Muscle of leg (tissue), 11 donors: ENCODE measurements around the gene TCOF1. TPM values are rescaled to one million over a fixed set of nuclear protein-coding genes. Genes with fewer than 3 reads are reported as not detected.

Experiments
- DNase-seq: peaks from one replicate; pipeline ENCODE4 v3.0.0; 2013
- H3K27ac ChIP-seq: one replicate; pipeline ENCODE4 v1.5.1; 2013; ENCODE audit warnings: mild to moderate bottlenecking, low read length, control low read depth
- H3K27me3 ChIP-seq: one replicate; pipeline ENCODE4 v1.6.1; 2013; ENCODE audit warnings: low read length; ENCODE audit not compliant: control insufficient read depth, insufficient read depth
- H3K36me3 ChIP-seq: one replicate; pipeline ENCODE4 v1.6.1; 2013; ENCODE audit warnings: low read length; ENCODE audit not compliant: control insufficient read depth, insufficient read depth
- H3K4me1 ChIP-seq: one replicate; pipeline ENCODE4 v1.6.1; 2013; ENCODE audit warnings: low read length; ENCODE audit not compliant: control insufficient read depth, insufficient read depth
- H3K4me3 ChIP-seq: one replicate; pipeline ENCODE4 v1.5.1; 2013; ENCODE audit warnings: low read length, control low read depth
- H3K9me3 ChIP-seq: replicated peaks from 2 replicates; pipeline ENCODE4 v1.6.1; 2013; ENCODE audit warnings: low read depth, low read length; ENCODE audit not compliant: control insufficient read depth
- WGBS: methylation state at CpG from one replicate; pipeline ENCODE4 v1.1.5; 2013; ENCODE audit warnings: missing lambda C conversion rate; ENCODE audit not compliant: insufficient coverage; 5-methylcytosine and 5-hydroxymethylcytosine counted together
- polyA plus RNA-seq, 8 donors: library from polyadenylated mRNA; unstranded; fragments of 120-200 nt; gene quantifications; one replicate each; pipeline versions ENCODE4 v1.2.1 to v1.2.3, GENCODE V29; 2013; ENCODE audit warnings: inconsistent platforms in 1 of 8, low replicate concordance in 1 of 8; ENCODE audit not compliant: insufficient read length in 8 of 8, insufficient read depth in 1 of 8
- total RNA-seq: library from RNA; stranded (reverse); fragments of 120-200 nt; gene quantifications from one replicate; pipeline ENCODE4 v1.2.4, GENCODE V29; 2013

The TCOF1 gene
- total and polyA plus RNA-seq, 9 donors: 12.6 to 26.1 (median 22.5) TPM

GRCh38 chr5:150322202-150322601 is 35.3 kb upstream of the TCOF1 start:
- Histone ChIP-seq H3K9me3 (no peaks in the 10 kb centered on the region), H3K27me3 (no peaks in the 10 kb centered on the region), H3K36me3 (no peaks in the 10 kb centered on the region), H3K4me1 (peaks cover 16% of the 10 kb centered on the region), H3K27ac (no peak overlapping the region), H3K4me3 (no peak overlapping the region)
- no peak for DNase-seq

DNA sequence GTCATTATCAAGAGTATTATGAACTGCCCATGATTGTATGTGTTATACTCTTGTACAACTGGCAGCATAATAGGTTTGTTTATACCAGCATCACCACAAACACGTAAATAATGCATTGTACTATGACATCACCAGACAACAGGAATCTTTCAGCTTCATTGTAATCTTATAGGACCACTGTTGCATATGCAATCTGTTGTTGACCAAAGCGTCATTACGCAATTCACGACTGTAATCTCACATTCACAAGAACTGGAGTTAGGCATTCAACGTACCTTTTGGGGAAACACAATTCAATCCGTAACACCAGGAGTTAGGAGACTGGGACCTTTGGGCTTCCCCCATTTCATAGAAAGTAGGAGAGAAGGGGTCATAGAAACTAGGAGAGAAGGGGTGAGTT is 34.4 kb upstream of the TCOF1 start:
- Histone ChIP-seq H3K27ac (no peak overlapping the region), H3K36me3 (no peaks in the 10 kb centered on the region), H3K4me1 (peaks cover 16% of the 10 kb centered on the region), H3K27me3 (no peaks in the 10 kb centered on the region), H3K4me3 (no peak overlapping the region), H3K9me3 (no peaks in the 10 kb centered on the region)
- DNase-seq: no peak
- no CpG with 5 or more reads among the region's 6 CpGs for WGBS

- 83% methylated on average over 6 of the region's 8 CpGs for WGBS
- Histone ChIP-seq H3K27ac (no peak overlapping the region), H3K36me3 (no peaks in the 10 kb centered on the region), H3K4me1 (peaks cover 15% of the 10 kb centered on the region), H3K9me3 (no peaks in the 10 kb centered on the region), H3K4me3 (no peak overlapping the region), H3K27me3 (no peaks in the 10 kb centered on the region)
- DNase-seq: no peak
These were observed 33.7 kb upstream of the TCOF1 start for GRCh38 chr5:150323819-150324218.

DNA sequence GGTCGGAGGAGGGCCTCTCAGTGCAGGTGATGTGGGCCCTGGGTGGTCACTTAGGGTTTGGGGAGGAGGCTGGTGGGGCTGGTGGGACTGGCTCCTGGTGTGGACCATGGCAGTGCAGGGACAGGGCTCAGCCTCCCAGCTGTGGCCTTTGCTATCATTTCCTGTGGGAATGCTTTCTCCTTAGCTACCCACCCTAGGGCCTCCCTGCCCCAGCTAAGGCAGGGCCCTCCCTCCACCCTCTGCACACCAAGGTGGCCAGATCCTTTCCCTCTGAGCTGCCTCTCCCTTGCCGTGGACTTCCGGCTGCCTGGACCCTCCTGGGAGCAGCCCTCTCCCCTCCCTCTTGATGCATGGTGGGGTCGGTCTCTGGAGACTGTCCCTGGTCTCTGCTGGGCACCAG is 32.1 kb upstream of the TCOF1 start:
- H3K36me3 ChIP-seq: no peaks in the 10 kb centered on the region
- WGBS: 69% methylated on average over 4 of the region's 4 CpGs
- no peak for DNase-seq
- no peaks in the 10 kb centered on the region for H3K27me3 ChIP-seq
- no peak overlapping the region for H3K27ac ChIP-seq
- peaks cover 3% of the 10 kb centered on the region for H3K4me1 ChIP-seq
- no peak overlapping the region for H3K4me3 ChIP-seq
- no peaks in the 10 kb centered on the region for H3K9me3 ChIP-seq

DNA sequence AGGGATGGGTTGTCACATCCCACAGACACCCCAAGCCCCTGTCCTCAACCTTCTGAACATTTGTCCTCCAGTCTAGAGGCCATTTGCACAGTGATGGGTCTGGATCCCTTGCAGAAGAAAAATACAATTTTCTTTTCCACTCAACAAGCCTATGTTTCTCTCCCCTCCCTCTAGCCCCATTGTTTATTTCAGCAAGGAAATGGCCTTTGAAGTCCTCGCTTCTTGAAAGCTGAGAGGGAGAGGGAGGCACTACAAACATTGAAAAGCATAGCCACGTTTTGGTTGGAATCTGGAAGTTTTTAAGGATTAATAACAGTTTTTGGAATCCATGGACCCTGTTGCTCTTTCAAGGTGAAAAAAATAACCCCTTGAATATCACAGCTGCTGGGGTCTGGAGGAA is 30.8 kb upstream of the TCOF1 start:
- no peak overlapping the region for H3K27ac ChIP-seq
- no peaks in the 10 kb centered on the region for H3K9me3 ChIP-seq
- no peak overlapping the region for H3K4me3 ChIP-seq
- no peaks in the 10 kb centered on the region for H3K27me3 ChIP-seq
- no peaks in the 10 kb centered on the region for H3K36me3 ChIP-seq
- no peaks in the 10 kb centered on the region for H3K4me1 ChIP-seq
- WGBS: 14% methylated on average over 1 of the region's 2 CpGs
- DNase-seq: no peak

DNA sequence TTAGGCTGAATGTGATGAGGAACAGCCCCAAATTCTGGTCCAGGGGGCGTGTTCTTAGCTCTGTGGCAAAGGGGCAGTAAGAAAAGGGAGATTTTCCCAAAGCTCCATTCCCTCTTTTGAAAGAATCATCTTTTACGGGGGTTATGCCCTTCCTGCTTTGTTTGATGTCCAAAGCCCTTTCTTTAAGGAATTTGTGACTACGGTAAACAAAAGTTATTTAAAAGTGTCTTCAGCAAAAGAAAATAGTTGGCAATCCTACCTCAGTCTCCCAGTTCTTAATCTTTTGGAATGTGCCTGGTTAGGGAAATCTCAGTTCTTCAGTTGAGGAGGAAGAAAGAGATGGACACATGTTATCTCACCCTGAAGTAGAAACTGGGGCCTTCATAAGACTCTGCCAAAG is 30.4 kb upstream of the TCOF1 start:
- no peaks in the 10 kb centered on the region for H3K9me3 ChIP-seq
- H3K4me1 ChIP-seq: no peaks in the 10 kb centered on the region
- no peak overlapping the region for H3K4me3 ChIP-seq
- no peaks in the 10 kb centered on the region for H3K36me3 ChIP-seq
- H3K27ac ChIP-seq: no peak overlapping the region
- H3K27me3 ChIP-seq: no peaks in the 10 kb centered on the region
- no peak for DNase-seq
- no CpG with 5 or more reads among the region's 3 CpGs for WGBS

DNA sequence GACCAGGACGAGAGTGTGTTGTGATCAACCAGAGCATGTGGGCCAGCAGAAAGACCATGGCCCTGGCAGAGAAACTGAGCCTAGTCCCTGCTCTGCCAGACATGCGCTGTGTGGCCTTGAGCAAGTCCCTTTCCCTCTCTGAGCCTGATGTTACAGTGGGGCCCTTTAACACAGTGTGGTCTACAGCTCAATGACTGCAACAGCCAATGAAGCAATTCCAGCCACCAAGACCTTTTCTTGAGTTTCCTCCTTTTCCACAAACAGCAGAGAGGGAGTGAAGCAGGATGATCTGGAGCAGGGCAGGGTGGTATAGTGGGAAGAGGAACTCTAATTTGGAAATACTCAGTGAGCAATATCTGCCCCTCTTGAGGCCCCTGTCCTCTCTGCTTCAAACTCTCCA is 29.0 kb upstream of the TCOF1 start:
- Histone ChIP-seq H3K27ac (no peak overlapping the region), H3K4me1 (no peaks in the 10 kb centered on the region), H3K9me3 (no peaks in the 10 kb centered on the region), H3K36me3 (no peaks in the 10 kb centered on the region), H3K4me3 (no peak overlapping the region), H3K27me3 (no peaks in the 10 kb centered on the region)
- 78% methylated on average over 2 of the region's 2 CpGs for WGBS
- no peak for DNase-seq

DNA sequence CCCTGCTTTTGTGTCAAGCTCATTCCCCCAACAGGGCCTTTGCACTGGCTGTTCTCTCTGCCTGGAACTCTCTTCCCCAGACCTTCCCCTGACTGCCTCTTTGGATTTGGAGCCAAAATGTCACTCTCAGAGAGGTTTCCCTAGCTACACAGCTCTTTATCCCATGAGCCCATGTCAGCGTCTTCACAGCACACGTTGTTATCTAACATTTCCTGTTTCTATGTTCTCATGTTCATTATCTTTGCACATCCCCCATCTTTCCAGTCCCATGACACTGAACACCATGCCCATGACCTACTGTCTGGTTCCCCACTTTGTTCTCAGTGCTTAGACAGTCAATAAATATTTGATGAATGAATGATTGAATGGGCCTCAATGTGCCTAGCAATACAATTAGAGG is 28.5 kb upstream of the TCOF1 start:
- Histone ChIP-seq H3K27ac (no peak overlapping the region), H3K36me3 (no peaks in the 10 kb centered on the region), H3K4me3 (no peak overlapping the region), H3K4me1 (no peaks in the 10 kb centered on the region), H3K27me3 (no peaks in the 10 kb centered on the region), H3K9me3 (no peaks in the 10 kb centered on the region)
- 43% methylated on average over 1 of the region's 2 CpGs for WGBS
- no peak for DNase-seq

DNA sequence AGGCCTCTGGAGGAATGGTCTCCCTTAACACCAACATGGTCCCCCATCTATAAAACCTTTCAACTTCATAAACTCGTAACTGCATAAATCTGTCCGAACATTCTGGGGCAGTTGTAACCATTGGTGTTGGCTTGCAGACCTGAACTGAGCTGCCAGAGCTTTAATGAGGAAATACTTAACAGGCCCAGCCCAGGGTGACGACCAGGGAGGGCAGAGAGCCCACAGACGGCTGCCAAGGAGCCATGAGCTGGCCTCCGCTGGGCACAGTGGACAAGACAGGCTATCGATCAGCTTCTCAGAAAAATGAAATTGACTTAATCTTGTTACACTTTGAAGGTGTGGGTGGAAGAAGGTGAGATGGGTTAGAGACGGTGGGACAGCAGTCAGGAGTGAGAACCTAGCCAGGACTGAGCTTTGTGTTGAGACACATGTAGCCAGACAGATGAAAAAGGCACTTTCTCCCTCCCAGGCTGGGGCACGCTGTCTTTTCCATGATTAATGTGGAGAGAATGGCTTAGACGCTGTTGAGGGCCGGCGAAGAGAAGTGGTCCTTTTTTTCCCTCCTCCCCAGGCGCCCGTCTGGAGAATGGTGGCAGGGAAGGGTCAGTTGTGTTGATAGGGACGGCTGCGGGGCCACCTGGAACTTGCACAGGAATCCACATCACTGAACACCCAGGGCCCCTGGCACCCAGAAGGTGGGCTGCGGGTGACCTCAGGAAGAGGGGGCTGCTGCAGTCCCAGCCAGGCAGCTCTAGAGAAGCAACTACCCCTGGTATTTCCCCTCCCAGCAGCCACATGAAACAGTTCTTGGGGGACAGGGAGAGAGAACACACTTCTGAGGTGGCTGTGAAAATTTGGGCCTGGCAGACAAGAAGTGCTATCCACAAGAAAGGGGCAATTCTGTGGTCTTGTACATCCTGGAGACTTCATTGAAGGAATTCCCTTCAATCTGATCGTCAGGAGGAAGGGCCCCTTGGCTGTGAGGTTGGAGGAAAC is 27.3 kb upstream of the TCOF1 start:
- no peak for DNase-seq
- no peak overlapping the region for H3K4me3 ChIP-seq
- no peaks in the 10 kb centered on the region for H3K9me3 ChIP-seq
- H3K36me3 ChIP-seq: no peaks in the 10 kb centered on the region
- H3K27ac ChIP-seq: no peak overlapping the region
- no peaks in the 10 kb centered on the region for H3K27me3 ChIP-seq
- H3K4me1 ChIP-seq: no peaks in the 10 kb centered on the region
- WGBS: 65% methylated on average over 7 of the region's 17 CpGs

- no peak overlapping the region for H3K4me3 ChIP-seq
- H3K36me3 ChIP-seq: no peaks in the 10 kb centered on the region
- WGBS: 86% methylated on average over 5 of the region's 5 CpGs
- H3K9me3 ChIP-seq: no peaks in the 10 kb centered on the region
- H3K4me1 ChIP-seq: peaks cover 7% of the 10 kb centered on the region
- H3K27me3 ChIP-seq: no peaks in the 10 kb centered on the region
- DNase-seq: no peak
- H3K27ac ChIP-seq: no peak overlapping the region
These were observed 24.1 kb upstream of the TCOF1 start for GRCh38 chr5:150333400-150333799.
